Measurements from ENCODE around the gene CREB3L1. TPM values are rescaled to one million over a fixed set of nuclear protein-coding genes. Genes with fewer than 3 reads are reported as not detected.

Gene CREB3L1
- total RNA-seq, 6 experiments from 2014 or later, result 0.07 to 0.37 (median 0.24) TPM

DNA sequence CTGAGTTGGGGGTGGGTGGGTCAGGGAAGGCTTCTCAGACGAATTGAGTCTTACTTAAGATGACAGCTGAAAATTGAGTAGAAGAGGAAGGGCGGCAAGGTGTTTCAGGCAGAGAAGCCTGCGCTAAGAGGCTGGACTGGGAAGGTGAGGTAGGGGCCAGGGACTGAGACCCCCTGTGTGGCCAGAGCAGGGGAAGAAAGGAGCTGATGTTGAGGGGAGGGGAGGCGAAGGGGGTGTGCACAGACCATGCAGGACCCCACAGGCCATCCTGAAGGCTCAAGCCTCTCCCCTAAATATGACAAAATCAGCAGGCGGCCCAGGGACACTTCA, 40.6 kb upstream of the CREB3L1 start:
- 51% methylated on average over 5 of the region's 5 CpGs for WGBS (ENCODE audit: insufficient coverage, low coverage, low lambda C conversion rate, missing lambda C conversion rate)
- H3K9me3 ChIP-seq, result no peaks in the 10 kb centered on the region
- TF ChIP-seq, protein P1, sequence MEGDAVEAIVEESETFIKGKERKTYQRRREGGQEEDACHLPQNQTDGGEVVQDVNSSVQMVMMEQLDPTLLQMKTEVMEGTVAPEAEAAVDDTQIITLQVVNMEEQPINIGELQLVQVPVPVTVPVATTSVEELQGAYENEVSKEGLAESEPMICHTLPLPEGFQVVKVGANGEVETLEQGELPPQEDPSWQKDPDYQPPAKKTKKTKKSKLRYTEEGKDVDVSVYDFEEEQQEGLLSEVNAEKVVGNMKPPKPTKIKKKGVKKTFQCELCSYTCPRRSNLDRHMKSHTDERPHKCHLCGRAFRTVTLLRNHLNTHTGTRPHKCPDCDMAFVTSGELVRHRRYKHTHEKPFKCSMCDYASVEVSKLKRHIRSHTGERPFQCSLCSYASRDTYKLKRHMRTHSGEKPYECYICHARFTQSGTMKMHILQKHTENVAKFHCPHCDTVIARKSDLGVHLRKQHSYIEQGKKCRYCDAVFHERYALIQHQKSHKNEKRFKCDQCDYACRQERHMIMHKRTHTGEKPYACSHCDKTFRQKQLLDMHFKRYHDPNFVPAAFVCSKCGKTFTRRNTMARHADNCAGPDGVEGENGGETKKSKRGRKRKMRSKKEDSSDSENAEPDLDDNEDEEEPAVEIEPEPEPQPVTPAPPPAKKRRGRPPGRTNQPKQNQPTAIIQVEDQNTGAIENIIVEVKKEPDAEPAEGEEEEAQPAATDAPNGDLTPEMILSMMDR (IDR thresholded peaks at IDR 0.05), result no peak
- no peak for TF ChIP-seq POLR2A (IDR thresholded peaks at IDR 0.05)
- peaks cover 0 to 24% of the 10 kb centered on the region in 2 donors for H3K27me3 ChIP-seq
- no peak overlapping the region for H3K27ac ChIP-seq
- H3K4me1 ChIP-seq, result peaks cover 0 to 18% (median 4%) of the 10 kb centered on the region in 4 donors
- ATAC-seq (no peak), DNase-seq (no peak)
- no peaks in the 10 kb centered on the region for H3K36me3 ChIP-seq
- no peak overlapping the region for H3K4me3 ChIP-seq
- intact Hi-C loops (cut with DNase I), result loop anchor here in 1 of 2 donors (5.0 kb wide), 1 partner anchor 80 kb away; no protein-coding TSS in a partner anchor

- DNase-seq (peak; percentile 53 to 73 (median 68)), ATAC-seq (peak; percentile 32 to 55 (median 42))
- H3K36me3 ChIP-seq, result no peaks in the 10 kb centered on the region
- TF ChIP-seq, protein P1 (IDR thresholded peaks at IDR 0.05), result no peak
- no peak for TF ChIP-seq POLR2A (IDR thresholded peaks at IDR 0.05)
- no peaks in the 10 kb centered on the region for H3K9me3 ChIP-seq
- peak overlapping the region; percentile 58 to 84 (median 59) for H3K27ac ChIP-seq
- peaks cover 0 to 24% of the 10 kb centered on the region in 2 donors for H3K27me3 ChIP-seq
- H3K4me1 ChIP-seq, result peaks cover 0 to 19% (median 4%) of the 10 kb centered on the region in 4 donors
- peak overlapping the region; percentile 20 to 48 (median 26) for H3K4me3 ChIP-seq
- WGBS (ENCODE audit: insufficient coverage, low coverage, low lambda C conversion rate, missing lambda C conversion rate), result 11% methylated on average over 25 of the region's 59 CpGs
- intact Hi-C loops (cut with DNase I), result loop anchor here in 1 of 2 donors (5.0 kb wide), 1 partner anchor 80 kb away; no protein-coding TSS in a partner anchor
Observed at GRCh38 chr11:46237248-46238077, 40.0 kb upstream of the CREB3L1 start.

- Histone ChIP-seq H3K27me3 (peaks cover 0 to 24% of the 10 kb centered on the region in 2 donors), H3K4me1 (peaks cover 0 to 24% (median 7%) of the 10 kb centered on the region in 4 donors), H3K4me3 (peak overlapping the region; percentile 20 to 48 (median 26)), H3K9me3 (no peaks in the 10 kb centered on the region), H3K27ac (peak overlapping the region; percentile 58 to 84 (median 59)), H3K36me3 (no peaks in the 10 kb centered on the region)
- under 1% methylated on average over 13 of the region's 70 CpGs for WGBS (ENCODE audit: insufficient coverage, low coverage, low lambda C conversion rate, missing lambda C conversion rate)
- no peak for TF ChIP-seq POLR2A (IDR thresholded peaks at IDR 0.05)
- TF ChIP-seq, protein P1 (IDR thresholded peaks at IDR 0.05), result peak in 1 of 4 donors; percentile 7
- ATAC-seq, result peak; percentile 42 to 65 (median 58)
- DNase-seq, result peak; percentile 65 to 87 (median 78)
- intact Hi-C loops (cut with DNase I), result loop anchor here in 1 of 2 donors (5.0 kb wide), 1 partner anchor 79 kb away; no protein-coding TSS in a partner anchor
Observed at GRCh38 chr11:46238078-46238966, 39.1 kb upstream of the CREB3L1 start.

Measured in right lobe of liver (tissue), 6 donors.